GM10266 (cell line): Measurements from ENCODE around the gene CETP.
A peak's percentile ranks its signal among the peaks of the same experiment; 100 is the strongest.

Experiments used
- DNase-seq: peaks from one replicate; pipeline ENCODE4 v3.0.0; 2012; ENCODE audit errors: extremely low spot score
- CTCF ChIP-seq: IDR thresholded peaks from 2 replicates; pipeline ENCODE4 v1.5.1; 2012; ENCODE audit warnings: mild to moderate bottlenecking, low read depth; ENCODE audit not compliant: control insufficient read depth, insufficient read depth; ENCODE audit errors: missing control alignments

The CETP gene

GRCh38 chr16:56964243-56965148 lies 2.7 kb downstream of the CETP start:
- peak; percentile 79 for DNase-seq
- TF ChIP-seq CTCF = peak; percentile 98

GRCh38 chr16:56965149-56966092 lies 3.7 kb downstream of the CETP start:
- TF ChIP-seq CTCF = no peak
- no peak for DNase-seq

GRCh38 chr16:56966093-56966475 lies 4.3 kb downstream of the CETP start:
- no peak for TF ChIP-seq CTCF
- no peak for DNase-seq

GRCh38 chr16:56967733-56968132 lies 6.0 kb downstream of the CETP start:
- DNase-seq = no peak
- no peak for TF ChIP-seq CTCF

GRCh38 chr16:56969769-56970168 lies 8.0 kb downstream of the CETP start:
- no peak for DNase-seq
- no peak for TF ChIP-seq CTCF

- peak; percentile 53 for DNase-seq
- no peak for TF ChIP-seq CTCF
These were observed 9.4 kb downstream of the CETP start for GRCh38 chr16:56970934-56971767.
